ENCODE results near the gene ADAMTSL5.

ADAMTSL5 gene

GRCh38 chr19:1465191-1466016 lies 47.4 kb downstream of the ADAMTSL5 start:
- DNase-seq, result peak; percentile 39

- no peak for DNase-seq
Observed at GRCh38 chr19:1461862-1462261, 51.0 kb downstream of the ADAMTSL5 start.

GRCh38 chr19:1460033-1460995 lies 52.5 kb downstream of the ADAMTSL5 start:
- no peak for DNase-seq

GRCh38 chr19:1459479-1459878 lies 53.3 kb downstream of the ADAMTSL5 start:
- no peak for DNase-seq

- no peak for DNase-seq
Observed at GRCh38 chr19:1457892-1458291, 54.9 kb downstream of the ADAMTSL5 start.

- no peak for DNase-seq
Observed at GRCh38 chr19:1457031-1457739, 55.6 kb downstream of the ADAMTSL5 start.

- no peak for DNase-seq
Observed at GRCh38 chr19:1456121-1456900, 56.5 kb downstream of the ADAMTSL5 start.

- DNase-seq, result no peak
Observed at GRCh38 chr19:1455336-1456120, 57.3 kb downstream of the ADAMTSL5 start.
